A673 (cell line): ENCODE measurements around the gene RAMAC.

Experiments
- EZH2 ChIP-seq: fragments of 200-600 bp; sonication (generic); IDR thresholded peaks from 2 replicates; pipeline ENCODE4 v1.6.1; 2017; ENCODE audit warnings: borderline replicate concordance, low read depth, mild to moderate bottlenecking, mixed read lengths, antibody characterized with exemption, low read length; ENCODE audit not compliant: poor library complexity, severe bottlenecking
- TF ChIP-seq, protein P1 (sequence below): fragments of 300-800, 200-600 bp; sonication (generic); conservative IDR thresholded peaks from 2 replicates; pipeline ENCODE4 v1.5.1; 2017; ENCODE audit warnings: low read depth, mild to moderate bottlenecking, antibody characterized with exemption, low read length, moderate library complexity, mixed read lengths

DNA sequence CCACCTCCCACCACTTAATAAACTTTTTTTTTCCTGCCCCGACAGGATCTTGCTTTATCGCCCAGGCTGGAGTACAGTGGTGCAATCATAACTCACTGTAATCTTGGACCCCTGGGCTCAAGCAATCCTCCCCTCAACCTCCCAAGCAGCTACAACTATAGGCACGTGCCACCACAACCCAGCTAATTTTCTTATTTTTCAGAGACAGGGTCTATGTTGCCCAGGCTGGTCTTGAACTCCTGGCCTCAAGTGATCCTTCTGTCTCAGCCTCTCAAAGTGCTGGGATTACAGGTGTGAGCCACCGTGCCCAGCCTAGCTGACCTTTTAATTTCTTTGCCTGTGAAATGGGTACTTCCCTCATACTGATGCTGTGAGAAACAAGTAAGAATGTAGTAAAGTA is 29.4 kb downstream of the RAMAC start:
- TF ChIP-seq, protein P1, sequence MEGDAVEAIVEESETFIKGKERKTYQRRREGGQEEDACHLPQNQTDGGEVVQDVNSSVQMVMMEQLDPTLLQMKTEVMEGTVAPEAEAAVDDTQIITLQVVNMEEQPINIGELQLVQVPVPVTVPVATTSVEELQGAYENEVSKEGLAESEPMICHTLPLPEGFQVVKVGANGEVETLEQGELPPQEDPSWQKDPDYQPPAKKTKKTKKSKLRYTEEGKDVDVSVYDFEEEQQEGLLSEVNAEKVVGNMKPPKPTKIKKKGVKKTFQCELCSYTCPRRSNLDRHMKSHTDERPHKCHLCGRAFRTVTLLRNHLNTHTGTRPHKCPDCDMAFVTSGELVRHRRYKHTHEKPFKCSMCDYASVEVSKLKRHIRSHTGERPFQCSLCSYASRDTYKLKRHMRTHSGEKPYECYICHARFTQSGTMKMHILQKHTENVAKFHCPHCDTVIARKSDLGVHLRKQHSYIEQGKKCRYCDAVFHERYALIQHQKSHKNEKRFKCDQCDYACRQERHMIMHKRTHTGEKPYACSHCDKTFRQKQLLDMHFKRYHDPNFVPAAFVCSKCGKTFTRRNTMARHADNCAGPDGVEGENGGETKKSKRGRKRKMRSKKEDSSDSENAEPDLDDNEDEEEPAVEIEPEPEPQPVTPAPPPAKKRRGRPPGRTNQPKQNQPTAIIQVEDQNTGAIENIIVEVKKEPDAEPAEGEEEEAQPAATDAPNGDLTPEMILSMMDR: no peak
- no peak for TF ChIP-seq EZH2
